Kidney epithelial cell (primary cell): ENCODE results near the gene PLB1. TPM values are rescaled to one million over a fixed set of nuclear protein-coding genes. Genes with fewer than 3 reads are reported as not detected.

Source experiments
- DNase-seq: peaks from one replicate; pipeline ENCODE4 v3.0.0-alpha.2; 2010; ENCODE audit warnings: low read depth
- H3K27me3 ChIP-seq: 2 replicates; pipeline ENCODE4 v1.6.0; 2011; ENCODE audit warnings: low read length; ENCODE audit not compliant: control insufficient read depth, insufficient read depth
- H3K36me3 ChIP-seq: 2 replicates; pipeline ENCODE4 v1.5.1; 2011; ENCODE audit warnings: low read length; ENCODE audit not compliant: control insufficient read depth, insufficient read depth
- H3K4me3 ChIP-seq: 2 replicates; pipeline ENCODE4 v1.5.1; 2011; ENCODE audit warnings: low read depth, mild to moderate bottlenecking, control low read depth, low read length
- total RNA-seq: library from RNA; depleted of rRNA; stranded (reverse); fragments of >200 nt; gene quantifications from 2 replicates; pipeline ENCODE4 v1.2.3, GENCODE V29; 2015
- TF ChIP-seq, protein P1 (sequence below): IDR thresholded peaks from 2 replicates; pipeline ENCODE4 v1.5.1; 2011; ENCODE audit warnings: mild to moderate bottlenecking, moderate library complexity, low read length, control low read depth, inconsistent platforms; ENCODE audit not compliant: insufficient read depth, poor library complexity, severe bottlenecking

PLB1 gene
- total RNA-seq, 1 donor from 2014 or later = 0.25 TPM

- H3K27me3 ChIP-seq = no peaks in the 10 kb centered on the region
- no peaks in the 10 kb centered on the region for H3K36me3 ChIP-seq
- no peak for DNase-seq
- TF ChIP-seq, protein P1, sequence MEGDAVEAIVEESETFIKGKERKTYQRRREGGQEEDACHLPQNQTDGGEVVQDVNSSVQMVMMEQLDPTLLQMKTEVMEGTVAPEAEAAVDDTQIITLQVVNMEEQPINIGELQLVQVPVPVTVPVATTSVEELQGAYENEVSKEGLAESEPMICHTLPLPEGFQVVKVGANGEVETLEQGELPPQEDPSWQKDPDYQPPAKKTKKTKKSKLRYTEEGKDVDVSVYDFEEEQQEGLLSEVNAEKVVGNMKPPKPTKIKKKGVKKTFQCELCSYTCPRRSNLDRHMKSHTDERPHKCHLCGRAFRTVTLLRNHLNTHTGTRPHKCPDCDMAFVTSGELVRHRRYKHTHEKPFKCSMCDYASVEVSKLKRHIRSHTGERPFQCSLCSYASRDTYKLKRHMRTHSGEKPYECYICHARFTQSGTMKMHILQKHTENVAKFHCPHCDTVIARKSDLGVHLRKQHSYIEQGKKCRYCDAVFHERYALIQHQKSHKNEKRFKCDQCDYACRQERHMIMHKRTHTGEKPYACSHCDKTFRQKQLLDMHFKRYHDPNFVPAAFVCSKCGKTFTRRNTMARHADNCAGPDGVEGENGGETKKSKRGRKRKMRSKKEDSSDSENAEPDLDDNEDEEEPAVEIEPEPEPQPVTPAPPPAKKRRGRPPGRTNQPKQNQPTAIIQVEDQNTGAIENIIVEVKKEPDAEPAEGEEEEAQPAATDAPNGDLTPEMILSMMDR = no peak
- H3K4me3 ChIP-seq = no peak overlapping the region
These were observed 192.0 kb downstream of the PLB1 start for GRCh38 chr2:28687640-28688385.

GRCh38 chr2:28688818-28689217 is 193.0 kb downstream of the PLB1 start:
- TF ChIP-seq, protein P1 = no peak
- H3K27me3 ChIP-seq = no peaks in the 10 kb centered on the region
- DNase-seq = no peak
- no peaks in the 10 kb centered on the region for H3K36me3 ChIP-seq
- H3K4me3 ChIP-seq = no peak overlapping the region

- Histone ChIP-seq H3K36me3 (no peaks in the 10 kb centered on the region), H3K27me3 (no peaks in the 10 kb centered on the region), H3K4me3 (no peak overlapping the region)
- TF ChIP-seq, protein P1 = no peak
- DNase-seq = no peak
These were observed 193.9 kb downstream of the PLB1 start for GRCh38 chr2:28689771-28690170.

GRCh38 chr2:28692411-28692810 is 196.6 kb downstream of the PLB1 start:
- TF ChIP-seq, protein P1 = no peak
- Histone ChIP-seq H3K36me3 (no peaks in the 10 kb centered on the region), H3K4me3 (no peak overlapping the region), H3K27me3 (no peaks in the 10 kb centered on the region)
- DNase-seq = no peak

GRCh38 chr2:28693223-28693622 is 197.4 kb downstream of the PLB1 start:
- Histone ChIP-seq H3K36me3 (no peaks in the 10 kb centered on the region), H3K4me3 (no peak overlapping the region), H3K27me3 (no peaks in the 10 kb centered on the region)
- DNase-seq = no peak
- TF ChIP-seq, protein P1 = no peak

Other genes starting within 250 kb of the PLB1 start
- gene FOSL2, start 103.2 kb upstream of the PLB1 start, total RNA-seq = 85.5 and 91.3 TPM in 2 replicates